NT2/D1 (cell line): ENCODE results near the gene RASGRF2.

Source experiments
- SUZ12 ChIP-seq: IDR thresholded peaks from 2 replicates; pipeline ENCODE4 v1.6.1; 2011; ENCODE audit not compliant: insufficient read length, insufficient read depth; ENCODE audit errors: extremely low read depth
- YY1 ChIP-seq: IDR thresholded peaks from 2 replicates; pipeline ENCODE4 v1.6.1; 2011; ENCODE audit not compliant: insufficient read length, insufficient read depth
- ZNF274 ChIP-seq: IDR thresholded peaks from 2 replicates; pipeline ENCODE4 v1.6.1; 2011; ENCODE audit warnings: mild to moderate bottlenecking, low read depth, low read length

DNA sequence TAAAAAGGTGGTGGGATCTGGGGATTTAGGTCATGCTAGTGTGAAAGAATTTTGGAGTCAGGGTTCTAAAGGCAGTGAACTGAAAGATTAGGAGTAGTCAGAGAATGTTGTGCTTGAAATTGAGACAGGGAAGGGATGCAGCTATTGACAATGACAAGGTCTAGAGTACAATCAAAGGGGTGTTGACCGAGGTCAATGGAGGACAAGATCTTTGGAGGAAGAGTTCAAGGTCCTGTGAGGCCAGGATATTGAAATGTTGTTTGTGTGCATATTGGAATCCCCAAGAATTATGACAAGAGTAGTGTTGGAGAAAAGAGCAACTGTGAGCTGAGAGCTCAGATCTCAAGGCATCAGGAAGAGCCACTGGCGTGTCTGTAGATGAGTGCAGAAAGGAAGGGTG, 116.9 kb downstream of the RASGRF2 start:
- no peak for TF ChIP-seq SUZ12
- TF ChIP-seq YY1: no peak
- TF ChIP-seq ZNF274: no peak
